ENCODE measurements around the gene CELF4. TPM values are rescaled to one million over a fixed set of nuclear protein-coding genes. Genes with fewer than 3 reads are reported as not detected.

CELF4 gene
- total RNA-seq, 2 donors from 2014 or later = not detected

GRCh38 chr18:37453752-37454151, 111.8 kb downstream of the CELF4 start:
- Mint-ChIP-seq H3K27ac (no peak overlapping the region), H3K9me3 (no peaks in the 10 kb centered on the region), H3K36me3 (no peaks in the 10 kb centered on the region)
- ATAC-seq = no peak
- no peak for DNase-seq (ENCODE audit: low spot score in 2 of 2)

- Mint-ChIP-seq H3K9me3 (no peaks in the 10 kb centered on the region), H3K27ac (peak overlapping the region in 1 of 2 donors; percentile 2), H3K36me3 (no peaks in the 10 kb centered on the region)
- ATAC-seq (no peak), DNase-seq (ENCODE audit: low spot score in 2 of 2) (no peak)
Observed at GRCh38 chr18:37452682-37453385, 112.8 kb downstream of the CELF4 start.

- ATAC-seq = no peak
- Mint-ChIP-seq H3K9me3 (no peaks in the 10 kb centered on the region), H3K36me3 (no peaks in the 10 kb centered on the region)
Observed at GRCh38 chr18:37452015-37452414, 113.6 kb downstream of the CELF4 start.

GRCh38 chr18:37451239-37451825, 114.3 kb downstream of the CELF4 start:
- Mint-ChIP-seq H3K9me3 (no peaks in the 10 kb centered on the region), H3K36me3 (no peaks in the 10 kb centered on the region), H3K27ac (no peak overlapping the region)
- no peak for DNase-seq (ENCODE audit: low spot score in 2 of 2)
- ATAC-seq = no peak

More at GRCh38 chr18:37452015-37452414, 113.6 kb downstream of the CELF4 start:
- no peak overlapping the region for H3K27ac Mint-ChIP-seq
- no peak for DNase-seq (ENCODE audit: low spot score in 2 of 2)

GRCh38 chr18:37450434-37451132, 115.0 kb downstream of the CELF4 start:
- DNase-seq (ENCODE audit: low spot score in 2 of 2) = no peak
- no peaks in the 10 kb centered on the region for H3K9me3 Mint-ChIP-seq
- no peak for ATAC-seq
- H3K27ac Mint-ChIP-seq = no peak overlapping the region
- H3K36me3 Mint-ChIP-seq = no peaks in the 10 kb centered on the region

GRCh38 chr18:37449618-37450017, 116.0 kb downstream of the CELF4 start:
- no peak for ATAC-seq
- H3K9me3 Mint-ChIP-seq = no peaks in the 10 kb centered on the region
- no peak overlapping the region for H3K27ac Mint-ChIP-seq

GRCh38 chr18:37448946-37449345, 116.7 kb downstream of the CELF4 start:
- no peaks in the 10 kb centered on the region for H3K9me3 Mint-ChIP-seq
- ATAC-seq (no peak), DNase-seq (ENCODE audit: low spot score in 2 of 2) (no peak)
- H3K36me3 Mint-ChIP-seq = no peaks in the 10 kb centered on the region
- no peak overlapping the region for H3K27ac Mint-ChIP-seq

More at GRCh38 chr18:37449618-37450017, 116.0 kb downstream of the CELF4 start:
- DNase-seq (ENCODE audit: low spot score in 2 of 2) = no peak
- no peaks in the 10 kb centered on the region for H3K36me3 Mint-ChIP-seq

GRCh38 chr18:37447962-37448888, 117.4 kb downstream of the CELF4 start:
- no peak overlapping the region for H3K27ac Mint-ChIP-seq
- DNase-seq (ENCODE audit: low spot score in 2 of 2) (no peak), ATAC-seq (no peak)
- H3K9me3 Mint-ChIP-seq = no peaks in the 10 kb centered on the region
- H3K36me3 Mint-ChIP-seq = no peaks in the 10 kb centered on the region

GRCh38 chr18:37445836-37446235, 119.8 kb downstream of the CELF4 start:
- ATAC-seq = no peak
- H3K27ac Mint-ChIP-seq = no peak overlapping the region
- DNase-seq (ENCODE audit: low spot score in 2 of 2) = no peak
- no peaks in the 10 kb centered on the region for H3K9me3 Mint-ChIP-seq
- no peaks in the 10 kb centered on the region for H3K36me3 Mint-ChIP-seq

GRCh38 chr18:37445368-37445767, 120.2 kb downstream of the CELF4 start:
- DNase-seq (ENCODE audit: low spot score in 2 of 2) (no peak), ATAC-seq (no peak)
- Mint-ChIP-seq H3K36me3 (no peaks in the 10 kb centered on the region), H3K27ac (no peak overlapping the region), H3K9me3 (no peaks in the 10 kb centered on the region)

GRCh38 chr18:37443325-37444055, 122.1 kb downstream of the CELF4 start:
- ATAC-seq (no peak), DNase-seq (ENCODE audit: low spot score in 2 of 2) (no peak)
- Mint-ChIP-seq H3K36me3 (no peaks in the 10 kb centered on the region), H3K9me3 (no peaks in the 10 kb centered on the region), H3K27ac (no peak overlapping the region)

GRCh38 chr18:37442477-37442876, 123.1 kb downstream of the CELF4 start:
- Mint-ChIP-seq H3K27ac (no peak overlapping the region), H3K36me3 (no peaks in the 10 kb centered on the region), H3K9me3 (no peaks in the 10 kb centered on the region)
- no peak for DNase-seq (ENCODE audit: low spot score in 2 of 2)
- no peak for ATAC-seq

GRCh38 chr18:37441821-37442220, 123.8 kb downstream of the CELF4 start:
- no peaks in the 10 kb centered on the region for H3K36me3 Mint-ChIP-seq
- no peaks in the 10 kb centered on the region for H3K9me3 Mint-ChIP-seq
- no peak overlapping the region for H3K27ac Mint-ChIP-seq
- DNase-seq (ENCODE audit: low spot score in 2 of 2) (no peak), ATAC-seq (no peak)

- Mint-ChIP-seq H3K36me3 (no peaks in the 10 kb centered on the region), H3K27ac (no peak overlapping the region), H3K9me3 (no peaks in the 10 kb centered on the region)
- no peak for DNase-seq (ENCODE audit: low spot score in 2 of 2)
- no peak for ATAC-seq
Observed at GRCh38 chr18:37440206-37440605, 125.4 kb downstream of the CELF4 start.

GRCh38 chr18:37438417-37439180, 127.0 kb downstream of the CELF4 start:
- Mint-ChIP-seq H3K9me3 (no peaks in the 10 kb centered on the region), H3K27ac (no peak overlapping the region), H3K36me3 (no peaks in the 10 kb centered on the region)
- DNase-seq (ENCODE audit: low spot score in 2 of 2) = no peak
- ATAC-seq = no peak

Measured in activated naive CD4-positive, alpha-beta T cell treated with anti-CD3 and anti-CD28 coated beads, Interleukin-2, amount 50 U/mL, for 72 hours (primary cell).